K562 (cell line): Measurements from ENCODE around the gene OR10H5. TPM values are rescaled to one million over a fixed set of nuclear protein-coding genes. Genes with fewer than 3 reads are reported as not detected.

Experiments used
- GTF2A2 ChIP-seq: IDR thresholded peaks from 2 replicates; pipeline ENCODE4 v1.6.1; 2016; ENCODE audit warnings: mild to moderate bottlenecking, missing genetic modification characterization, missing compliant biosample characterization
- HMG20A ChIP-seq: fragments of 450-650 bp; formaldehyde crosslinking; conservative IDR thresholded peaks from 2 replicates; pipeline ENCODE4 v1.4.0; 2020; ENCODE audit warnings: mild to moderate bottlenecking, mixed read lengths
- HNRNPL ChIP-seq: fragments of 200-400 bp; formaldehyde crosslinking; IDR thresholded peaks from 2 replicates; pipeline ENCODE4 v1.6.1; 2017; ENCODE audit warnings: low read depth, mild to moderate bottlenecking, low read length
- HOXB6 ChIP-seq: fragments of 250-450 bp; sonication (Bioruptor Pico); IDR thresholded peaks from 2 replicates; pipeline ENCODE4 v1.5.1; 2022; ENCODE audit warnings: mild to moderate bottlenecking, borderline replicate concordance
- MAFK ChIP-seq: IDR thresholded peaks from 2 replicates; pipeline ENCODE4 v1.6.1; 2011; ENCODE audit warnings: low read length, improper control_type of control experiment
- PML ChIP-seq: IDR thresholded peaks from 2 replicates; pipeline ENCODE4 v1.6.1; 2012; ENCODE audit warnings: low read length, inconsistent platforms
- PTBP1 ChIP-seq: fragments of 200-400 bp; formaldehyde crosslinking; IDR thresholded peaks from 2 replicates; pipeline ENCODE4 v1.6.1; 2017; ENCODE audit warnings: low read depth, low read length
- SP1 ChIP-seq: sonication (generic); formaldehyde crosslinking; IDR thresholded peaks from 2 replicates; pipeline ENCODE4 v1.8.1; 2022; ENCODE audit warnings: mild to moderate bottlenecking, missing genetic modification reagents
- ZBTB8A ChIP-seq: fragments of 450-650 bp; IDR thresholded peaks from 2 replicates; pipeline ENCODE4 v1.6.1; 2018; ENCODE audit warnings: mild to moderate bottlenecking, moderate library complexity; ENCODE audit not compliant: partially characterized antibody
- polyA plus RNA-seq, 8 experiments: library from polyadenylated mRNA; depleted of rRNA in 4 of 8; stranded (reverse) in 5 of 8; unstranded in 3 of 8; fragments of >200 nt; fragmentation: Nextera tagmentation in 2 of 8; fragmentation: Illumina TruSeq in 1 of 8; extraction: Ambion mirVana in 2 of 8; extraction: Trizol in 1 of 8; gene quantifications; 2 replicates each; pipeline versions ENCODE4 v1.2.1 to v1.2.3, GENCODE V29; 2011 to 2014; ENCODE audit warnings: inconsistent platforms in 1 of 8, missing spikeins in 1 of 8
- total RNA-seq, 7 experiments: library from RNA; depleted of rRNA in 6 of 7; stranded (reverse); fragments of >200 nt in 6 of 7; fragmentation: Illumina TruSeq in 2 of 7; extraction: Trizol in 2 of 7; gene quantifications; 2 replicates each; pipeline versions ENCODE4 v1.2.1 to v1.2.3, GENCODE V29; 2011 to 2021; ENCODE audit warnings: low replicate concordance in 1 of 7
- TF ChIP-seq, protein P1 (sequence below), 2 experiments: fragments of 450-650 bp; IDR thresholded peaks; 2 replicates each; pipeline ENCODE4 v1.6.1; 2016; ENCODE audit warnings: mild to moderate bottlenecking in 2 of 2, borderline replicate concordance in 1 of 2, low read depth in 1 of 2, moderate library complexity in 1 of 2
- TF ChIP-seq, protein P2 (sequence below): fragments of 250-450 bp; sonication (Bioruptor Pico); IDR thresholded peaks from 2 replicates; pipeline ENCODE4 v1.5.0; 2021
- TF ChIP-seq, protein P3 (sequence below): sonication (generic); formaldehyde crosslinking; IDR thresholded peaks from 2 replicates; pipeline ENCODE4 v1.8.0; 2023; ENCODE audit warnings: mild to moderate bottlenecking, missing genetic modification reagents
- TF ChIP-seq, protein P4 (sequence below): fragments of 250-450 bp; sonication (Bioruptor Pico); IDR thresholded peaks from 2 replicates; pipeline ENCODE4 v1.5.0; 2020; ENCODE audit warnings: mild to moderate bottlenecking

The OR10H5 gene
- total and polyA plus RNA-seq, 9 of the 15 experiments (the other 6 are each of a cell fraction or from before 2014, with no cell fraction given) = not detected

DNA sequence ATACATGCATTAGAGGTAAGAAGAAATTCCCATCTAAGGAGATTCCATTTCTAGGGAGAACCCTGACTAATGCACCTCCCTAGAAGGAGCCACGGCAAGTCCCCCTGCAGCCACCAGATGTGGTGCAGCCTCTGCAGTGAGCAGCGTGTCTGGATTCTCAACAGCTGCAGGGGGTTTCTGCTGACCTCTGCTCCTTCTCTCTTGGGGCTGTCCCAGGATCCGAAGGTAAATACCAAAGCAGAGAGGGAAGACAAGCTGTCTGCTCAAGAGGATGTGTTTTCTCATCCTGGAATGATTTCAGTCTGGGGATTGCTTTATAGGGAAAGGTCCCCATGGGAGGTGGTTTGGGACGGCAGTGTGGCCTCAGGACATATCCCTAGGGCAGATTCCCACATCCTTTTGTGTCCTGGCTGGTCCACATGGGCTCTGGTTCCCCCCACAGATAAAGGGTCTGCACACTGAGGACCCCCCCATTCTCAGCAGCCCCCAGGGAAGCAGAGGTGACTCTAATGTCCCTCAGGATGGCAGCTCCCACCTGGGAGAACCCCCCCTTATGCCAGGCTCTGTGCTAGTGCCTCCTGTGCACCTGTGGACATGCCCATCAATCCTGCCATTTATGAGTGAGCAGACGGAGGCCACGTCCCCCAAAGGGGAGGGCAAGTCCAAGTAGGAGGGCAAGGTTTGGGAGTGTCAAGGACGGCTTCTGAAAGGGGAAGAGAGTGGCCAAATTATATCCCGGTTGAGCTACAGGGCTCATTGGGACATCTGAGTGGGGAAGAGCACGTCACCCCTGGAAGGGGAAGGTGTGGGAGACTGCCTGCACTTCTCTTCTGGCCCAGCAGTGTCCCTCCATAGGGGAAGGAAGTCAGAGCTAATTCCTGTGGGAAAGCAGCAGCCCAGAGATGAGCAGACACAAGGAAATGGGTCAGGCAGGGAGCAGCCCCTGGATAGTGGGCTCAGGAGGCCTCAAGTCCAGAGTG lies 10.2 kb upstream of the OR10H5 start (continued):
- TF ChIP-seq, protein P1, sequence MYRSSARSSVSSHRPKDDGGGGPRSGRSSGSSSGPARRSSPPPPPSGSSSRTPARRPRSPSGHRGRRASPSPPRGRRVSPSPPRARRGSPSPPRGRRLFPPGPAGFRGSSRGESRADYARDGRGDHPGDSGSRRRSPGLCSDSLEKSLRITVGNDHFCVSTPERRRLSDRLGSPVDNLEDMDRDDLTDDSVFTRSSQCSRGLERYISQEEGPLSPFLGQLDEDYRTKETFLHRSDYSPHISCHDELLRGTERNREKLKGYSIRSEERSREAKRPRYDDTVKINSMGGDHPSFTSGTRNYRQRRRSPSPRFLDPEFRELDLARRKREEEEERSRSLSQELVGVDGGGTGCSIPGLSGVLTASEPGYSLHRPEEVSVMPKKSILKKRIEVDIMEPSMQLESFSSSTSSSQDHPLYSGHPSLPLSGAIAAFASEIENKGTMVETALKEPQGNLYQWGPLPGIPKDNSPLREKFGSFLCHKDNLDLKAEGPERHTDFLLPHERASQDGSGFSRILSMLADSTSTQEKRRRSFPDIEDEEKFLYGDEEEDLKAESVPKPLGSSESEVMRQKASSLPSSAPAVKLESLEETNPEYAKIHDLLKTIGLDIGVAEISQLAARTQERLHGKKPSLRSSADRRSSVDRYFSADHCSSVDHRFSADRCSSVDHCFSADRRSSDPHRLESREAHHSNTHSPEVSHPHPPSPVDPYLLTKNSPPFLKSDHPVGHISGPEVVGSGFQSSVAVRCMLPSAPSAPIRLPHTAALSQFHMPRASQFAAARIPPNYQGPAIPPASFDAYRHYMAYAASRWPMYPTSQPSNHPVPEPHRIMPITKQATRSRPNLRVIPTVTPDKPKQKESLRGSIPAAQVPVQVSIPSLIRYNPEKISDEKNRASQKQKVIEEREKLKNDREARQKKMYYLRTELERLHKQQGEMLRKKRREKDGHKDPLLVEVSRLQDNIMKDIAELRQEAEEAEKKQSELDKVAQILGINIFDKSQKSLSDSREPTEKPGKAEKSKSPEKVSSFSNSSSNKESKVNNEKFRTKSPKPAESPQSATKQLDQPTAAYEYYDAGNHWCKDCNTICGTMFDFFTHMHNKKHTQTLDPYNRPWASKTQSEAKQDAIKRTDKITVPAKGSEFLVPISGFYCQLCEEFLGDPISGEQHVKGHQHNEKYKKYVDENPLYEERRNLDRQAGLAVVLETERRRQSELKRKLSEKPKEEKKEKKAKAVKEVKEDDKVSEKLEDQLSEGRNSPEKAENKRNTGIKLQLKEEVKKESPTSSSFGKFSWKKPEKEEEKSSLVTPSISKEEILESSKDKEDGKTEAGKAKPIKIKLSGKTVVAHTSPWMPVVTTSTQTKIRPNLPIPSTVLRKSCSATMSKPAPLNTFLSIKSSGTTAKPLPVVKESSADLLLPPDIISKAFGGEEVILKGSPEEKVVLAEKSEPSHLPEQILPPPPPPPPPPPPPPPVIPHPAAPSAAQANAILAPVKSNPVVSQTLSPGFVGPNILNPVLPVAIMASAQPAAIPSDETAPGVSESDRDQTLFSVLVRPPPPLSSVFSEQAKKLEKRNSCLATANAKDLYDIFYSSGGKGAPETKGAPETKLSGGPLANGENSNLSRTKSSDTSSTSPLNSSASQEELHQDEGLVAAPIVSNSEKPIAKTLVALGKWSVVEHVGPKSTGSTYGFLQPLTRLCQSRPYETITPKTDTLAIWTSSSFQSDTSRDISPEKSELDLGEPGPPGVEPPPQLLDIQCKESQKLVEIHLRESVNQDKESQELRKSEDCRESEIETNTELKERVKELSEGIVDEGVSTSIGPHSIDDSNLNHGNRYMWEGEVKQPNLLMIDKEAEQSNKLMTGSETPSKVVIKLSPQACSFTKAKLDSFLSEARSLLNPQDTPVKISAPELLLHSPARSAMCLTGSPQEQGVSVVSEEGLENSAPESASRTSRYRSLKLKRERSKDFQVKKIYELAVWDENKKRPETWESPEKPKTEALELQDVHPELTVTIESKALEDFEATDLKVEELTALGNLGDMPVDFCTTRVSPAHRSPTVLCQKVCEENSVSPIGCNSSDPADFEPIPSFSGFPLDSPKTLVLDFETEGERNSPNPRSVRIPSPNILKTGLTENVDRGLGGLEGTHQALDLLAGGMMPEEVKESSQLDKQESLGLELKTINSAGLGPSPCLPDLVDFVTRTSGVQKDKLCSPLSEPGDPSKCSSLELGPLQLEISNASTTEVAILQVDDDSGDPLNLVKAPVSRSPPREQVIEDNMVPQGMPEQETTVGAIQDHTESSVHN (IDR thresholded peaks at IDR 0.05; ENCODE audit: borderline replicate concordance in 1 of 2, low read depth in 1 of 2) = no peak
- TF ChIP-seq, protein P2, sequence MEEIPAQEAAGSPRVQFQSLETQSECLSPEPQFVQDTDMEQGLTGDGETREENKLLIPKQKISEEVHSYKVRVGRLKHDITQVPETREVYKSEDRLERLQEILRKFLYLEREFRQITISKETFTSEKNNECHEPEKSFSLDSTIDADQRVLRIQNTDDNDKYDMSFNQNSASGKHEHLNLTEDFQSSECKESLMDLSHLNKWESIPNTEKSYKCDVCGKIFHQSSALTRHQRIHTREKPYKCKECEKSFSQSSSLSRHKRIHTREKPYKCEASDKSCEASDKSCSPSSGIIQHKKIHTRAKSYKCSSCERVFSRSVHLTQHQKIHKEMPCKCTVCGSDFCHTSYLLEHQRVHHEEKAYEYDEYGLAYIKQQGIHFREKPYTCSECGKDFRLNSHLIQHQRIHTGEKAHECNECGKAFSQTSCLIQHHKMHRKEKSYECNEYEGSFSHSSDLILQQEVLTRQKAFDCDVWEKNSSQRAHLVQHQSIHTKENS (CRISPR knock-in tag) = no peak
- TF ChIP-seq, protein P3, sequence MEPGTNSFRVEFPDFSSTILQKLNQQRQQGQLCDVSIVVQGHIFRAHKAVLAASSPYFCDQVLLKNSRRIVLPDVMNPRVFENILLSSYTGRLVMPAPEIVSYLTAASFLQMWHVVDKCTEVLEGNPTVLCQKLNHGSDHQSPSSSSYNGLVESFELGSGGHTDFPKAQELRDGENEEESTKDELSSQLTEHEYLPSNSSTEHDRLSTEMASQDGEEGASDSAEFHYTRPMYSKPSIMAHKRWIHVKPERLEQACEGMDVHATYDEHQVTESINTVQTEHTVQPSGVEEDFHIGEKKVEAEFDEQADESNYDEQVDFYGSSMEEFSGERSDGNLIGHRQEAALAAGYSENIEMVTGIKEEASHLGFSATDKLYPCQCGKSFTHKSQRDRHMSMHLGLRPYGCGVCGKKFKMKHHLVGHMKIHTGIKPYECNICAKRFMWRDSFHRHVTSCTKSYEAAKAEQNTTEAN (CRISPR knock-in tag) = no peak
- TF ChIP-seq HNRNPL = no peak
- TF ChIP-seq SP1 (CRISPR knock-in tag) = no peak
- TF ChIP-seq HOXB6 (CRISPR knock-in tag) = no peak
- no peak for TF ChIP-seq ZBTB8A
- TF ChIP-seq HMG20A (CRISPR knock-in tag) = no peak
- TF ChIP-seq GTF2A2 (tag) = no peak
- TF ChIP-seq MAFK = no peak
- TF ChIP-seq, protein P4, sequence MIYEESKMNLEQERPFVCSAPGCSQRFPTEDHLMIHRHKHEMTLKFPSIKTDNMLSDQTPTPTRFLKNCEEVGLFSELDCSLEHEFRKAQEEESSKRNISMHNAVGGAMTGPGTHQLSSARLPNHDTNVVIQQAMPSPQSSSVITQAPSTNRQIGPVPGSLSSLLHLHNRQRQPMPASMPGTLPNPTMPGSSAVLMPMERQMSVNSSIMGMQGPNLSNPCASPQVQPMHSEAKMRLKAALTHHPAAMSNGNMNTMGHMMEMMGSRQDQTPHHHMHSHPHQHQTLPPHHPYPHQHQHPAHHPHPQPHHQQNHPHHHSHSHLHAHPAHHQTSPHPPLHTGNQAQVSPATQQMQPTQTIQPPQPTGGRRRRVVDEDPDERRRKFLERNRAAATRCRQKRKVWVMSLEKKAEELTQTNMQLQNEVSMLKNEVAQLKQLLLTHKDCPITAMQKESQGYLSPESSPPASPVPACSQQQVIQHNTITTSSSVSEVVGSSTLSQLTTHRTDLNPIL = no peak
- no peak for TF ChIP-seq PTBP1
- TF ChIP-seq PML = no peak
